RWPE2 (cell line): ENCODE data around the gene IFNAR2.

Source experiments
- ATAC-seq: fragments of 200-7000 bp; cut with Tn5 transposase; 3 replicates; pipeline ENCODE4 v1.9.1; 2021; ENCODE audit warnings: low read depth
- DNase-seq: peaks from one replicate; pipeline ENCODE4 v3.0.0-alpha.2; 2020; ENCODE audit warnings: low spot score
- H3K27ac ChIP-seq: fragments of 450-650 bp; 2 replicates; pipeline ENCODE4 v1.5.1; 2017; ENCODE audit warnings: mild to moderate bottlenecking; ENCODE audit not compliant: poor library complexity, severe bottlenecking
- H3K27me3 ChIP-seq: fragments of 250-450 bp; sonication (Bioruptor Pico); 2 replicates; pipeline ENCODE4 v1.5.1; 2021; ENCODE audit warnings: mild to moderate bottlenecking, moderate library complexity; ENCODE audit not compliant: insufficient read depth, poor library complexity, severe bottlenecking
- H3K36me3 ChIP-seq: fragments of 250-450 bp; sonication (Bioruptor Pico); 2 replicates; pipeline ENCODE4 v1.5.1; 2020; ENCODE audit warnings: low read depth, mild to moderate bottlenecking, moderate library complexity
- H3K4me1 ChIP-seq: fragments of 250-450 bp; sonication (Bioruptor Pico); 2 replicates; pipeline ENCODE4 v1.5.1; 2021; ENCODE audit warnings: mild to moderate bottlenecking, moderate library complexity; ENCODE audit not compliant: insufficient read depth, poor library complexity, severe bottlenecking
- H3K4me3 ChIP-seq: fragments of 250-450 bp; sonication (Bioruptor Pico); 2 replicates; pipeline ENCODE4 v1.5.1; 2021; ENCODE audit warnings: mild to moderate bottlenecking, moderate library complexity; ENCODE audit not compliant: severe bottlenecking
- H3K9me3 ChIP-seq: fragments of 250-450 bp; sonication (Bioruptor Pico); 2 replicates; pipeline ENCODE4 v1.5.1; 2021; ENCODE audit warnings: mild to moderate bottlenecking, moderate library complexity; ENCODE audit not compliant: severe bottlenecking
- CTCF ChIP-seq: fragments of 450-650 bp; IDR thresholded peaks from one replicate; pipeline ENCODE4 v1.5.1; 2017; ENCODE audit warnings: mild to moderate bottlenecking, moderate library complexity; ENCODE audit not compliant: poor library complexity, severe bottlenecking

The IFNAR2 gene

DNA sequence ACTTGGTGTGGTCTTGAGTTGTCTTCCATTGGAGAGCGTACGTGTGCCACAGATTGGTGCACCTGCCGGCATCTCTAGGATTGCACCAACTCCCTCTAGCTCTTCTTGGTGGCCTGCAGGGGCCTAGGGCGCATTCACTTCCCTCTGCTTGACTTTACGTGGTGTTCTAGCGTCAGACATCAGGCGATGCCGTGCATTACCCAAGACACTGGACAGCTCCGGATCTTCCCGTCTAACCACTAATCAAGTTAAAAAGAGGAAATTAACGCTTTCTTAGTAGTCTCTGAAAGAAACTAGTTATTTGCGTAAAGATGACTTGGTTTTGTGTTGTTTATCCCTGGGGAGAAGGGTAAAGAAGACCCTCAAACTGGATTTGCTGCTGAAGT is 35.9 kb downstream of the IFNAR2 start:
- Histone ChIP-seq H3K27me3 (no peaks in the 10 kb centered on the region), H3K36me3 (peaks cover 4% of the 10 kb centered on the region; the same call in 1 of the 2 replicates), H3K9me3 (no peaks in the 10 kb centered on the region), H3K27ac (no peak overlapping the region), H3K4me3 (peak overlapping the region; percentile 69), H3K4me1 (peaks cover 10% of the 10 kb centered on the region)
- DNase-seq (no peak), ATAC-seq (peak; percentile 51)
- no peak for TF ChIP-seq CTCF

- Histone ChIP-seq H3K4me3 (peak within 1 kb of the TSS; percentile 69), H3K27ac (peak within 1 kb of the TSS; percentile 1), H3K36me3 (peaks cover 4% of the 10 kb centered on the region; the same call in 1 of the 2 replicates), H3K27me3 (no peaks in the 10 kb centered on the region), H3K4me1 (peaks cover 10% of the 10 kb centered on the region), H3K9me3 (no peaks in the 10 kb centered on the region)
- DNase-seq (no peak), ATAC-seq (peak; percentile 79)
- TF ChIP-seq CTCF = no peak
Measured at GRCh38 chr21:33266050-33266788, 36.5 kb downstream of the IFNAR2 start, which contains the start of gene IL10RB. Gene IL10RB, plus strand, starts transcription at chr21:33266367. Its CDS starts 99 bp downstream, at chr21:33266466.

DNA sequence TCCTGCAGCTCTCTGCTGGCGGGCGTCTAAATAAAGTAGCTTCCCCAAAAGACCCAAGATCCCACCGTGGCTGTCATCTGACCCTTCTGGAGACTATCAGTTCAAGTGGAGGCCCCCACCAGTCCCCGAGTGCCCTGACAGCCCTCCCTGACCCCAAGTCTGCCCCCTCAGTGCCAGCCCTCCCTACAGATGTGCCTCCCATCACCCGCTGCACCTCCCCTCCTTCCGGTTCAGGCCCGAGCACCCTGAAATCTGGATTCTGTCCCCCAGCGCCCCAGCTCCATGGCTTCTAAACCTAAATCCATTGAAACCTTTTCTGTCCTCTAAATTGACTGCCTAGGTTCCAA is 37.0 kb downstream of the IFNAR2 start:
- ATAC-seq (peak; percentile 4; the same call in 1 of the 3 replicates), DNase-seq (no peak)
- no peak for TF ChIP-seq CTCF
- Histone ChIP-seq H3K4me1 (peaks cover 5% of the 10 kb centered on the region), H3K27ac (peak overlapping the region; percentile 1), H3K9me3 (no peaks in the 10 kb centered on the region), H3K27me3 (no peaks in the 10 kb centered on the region), H3K4me3 (peak overlapping the region; percentile 69), H3K36me3 (peaks cover 4% of the 10 kb centered on the region; the same call in 1 of the 2 replicates)

DNA sequence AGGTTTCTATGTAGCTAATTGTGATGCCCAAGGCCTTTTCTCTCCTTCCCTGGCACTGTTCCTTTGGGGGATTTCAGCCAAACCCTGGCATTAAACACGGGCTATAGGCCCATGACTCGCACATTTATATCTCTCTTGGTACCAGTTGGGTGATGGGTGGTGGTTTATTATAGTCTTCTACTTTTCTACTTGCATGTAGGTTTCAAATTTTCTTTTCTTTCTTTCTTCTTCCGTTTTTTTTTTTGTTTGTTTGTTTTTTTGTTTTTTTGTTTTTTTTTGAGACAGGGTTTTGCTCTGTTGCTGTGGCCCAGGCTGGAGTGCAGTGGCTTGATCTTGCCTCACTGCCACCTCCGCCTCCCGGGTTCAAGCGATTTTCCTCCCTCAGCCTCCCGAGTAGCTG is 37.5 kb downstream of the IFNAR2 start:
- DNase-seq (no peak), ATAC-seq (no peak)
- Histone ChIP-seq H3K36me3 (peaks cover 4% of the 10 kb centered on the region; the same call in 1 of the 2 replicates), H3K27me3 (no peaks in the 10 kb centered on the region), H3K4me1 (peaks cover 5% of the 10 kb centered on the region), H3K27ac (peak overlapping the region; percentile 1), H3K4me3 (peak overlapping the region; percentile 69), H3K9me3 (no peaks in the 10 kb centered on the region)
- TF ChIP-seq CTCF = no peak

GRCh38 chr21:33268393-33268736 is 38.6 kb downstream of the IFNAR2 start:
- Histone ChIP-seq H3K27me3 (no peaks in the 10 kb centered on the region), H3K36me3 (peaks cover 6% of the 10 kb centered on the region), H3K9me3 (no peaks in the 10 kb centered on the region), H3K4me1 (peaks cover 5% of the 10 kb centered on the region), H3K4me3 (no peak overlapping the region), H3K27ac (no peak overlapping the region)
- no peak for ATAC-seq
- TF ChIP-seq CTCF = no peak
- DNase-seq = no peak
